SHP77 treated with DMSO at 0.1 percent for 48 hours (cell line): Measurements from ENCODE around the gene GAS2L3.
A peak's percentile ranks its signal among the peaks of the same experiment; 100 is the strongest.
"Not testable (repeated sequence)": the region's sequence is repeated elsewhere in the genome, so short reads cannot be mapped to it uniquely, and the experiment has no call there.

Experiments used
- DNase-seq: peaks from one replicate; lab custom pipeline; 2025; lab: John Stamatoyannopoulos, UW

Gene GAS2L3

GRCh38 chr12:100573292-100574186, at the start of gene GAS2L3:
TSS of gene GAS2L3 (plus strand) at chr12:100573684. CDS start at chr12:100594905, 21,221 bp downstream.
- peak; percentile 72 for DNase-seq

DNA sequence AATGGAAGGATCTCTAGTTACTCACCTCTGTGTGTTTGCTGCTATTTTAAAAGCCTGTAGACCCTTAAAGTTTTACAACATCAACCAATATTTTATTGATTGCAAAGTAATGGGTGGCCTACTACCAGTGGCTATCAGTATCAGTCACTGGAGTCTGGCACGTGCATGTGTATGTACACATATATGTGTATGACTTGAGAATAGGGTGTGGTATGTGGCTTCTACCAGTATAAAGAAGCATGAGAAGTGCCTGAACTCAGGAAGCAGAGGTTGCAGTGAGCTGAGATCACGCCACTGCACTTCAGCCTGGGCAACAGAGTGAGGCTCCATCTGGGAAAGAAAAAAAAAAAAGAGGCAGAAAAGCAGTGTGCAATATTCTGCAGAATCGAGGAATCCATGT, 45.5 kb upstream of the GAS2L3 start:
- DNase-seq, result no peak

- DNase-seq, result no peak
These were observed 44.9 kb upstream of the GAS2L3 start for GRCh38 chr12:100528471-100529127.

- no peak for DNase-seq
These were observed 43.6 kb upstream of the GAS2L3 start for GRCh38 chr12:100529756-100530350.

DNA sequence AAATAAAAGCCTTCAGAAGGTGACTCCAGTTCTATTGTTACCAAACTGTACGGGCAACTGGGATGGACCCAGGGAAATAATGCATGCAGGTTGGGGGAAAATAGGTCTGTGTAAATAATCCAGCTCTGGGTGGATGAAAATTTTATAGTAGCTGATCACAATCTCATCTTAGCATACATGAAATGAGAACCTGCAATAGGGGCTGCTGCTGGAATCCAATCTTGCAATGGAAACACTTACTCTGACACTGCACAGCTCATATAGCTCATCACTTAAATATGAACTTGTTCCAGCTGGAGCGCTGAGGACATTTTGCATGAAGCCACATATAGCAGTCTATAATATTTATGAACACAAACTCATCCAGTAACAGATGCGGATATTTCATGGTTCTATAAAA, 40.1 kb upstream of the GAS2L3 start:
- no peak for DNase-seq

- no peak for DNase-seq
These were observed 38.8 kb upstream of the GAS2L3 start for GRCh38 chr12:100534625-100535227.

DNA sequence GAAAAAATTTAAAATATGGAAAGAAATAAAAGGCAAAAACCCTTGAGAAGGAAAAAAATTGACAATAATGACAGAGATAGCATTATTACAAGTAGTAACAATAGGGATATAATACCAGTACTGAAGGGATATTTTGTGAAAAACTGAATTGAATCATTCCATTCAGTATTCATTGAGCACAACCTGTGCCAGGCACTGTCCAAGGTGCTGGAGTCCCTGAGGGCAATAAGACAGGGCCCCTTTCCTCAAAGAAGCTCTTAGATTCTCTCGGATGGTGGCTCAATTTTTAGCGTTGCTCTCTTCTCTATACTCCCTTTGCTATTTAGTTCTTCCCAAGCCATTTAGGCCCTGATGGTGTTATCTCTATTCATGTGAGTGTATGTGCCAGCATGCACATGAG, 34.3 kb upstream of the GAS2L3 start:
- DNase-seq, result no peak

DNA sequence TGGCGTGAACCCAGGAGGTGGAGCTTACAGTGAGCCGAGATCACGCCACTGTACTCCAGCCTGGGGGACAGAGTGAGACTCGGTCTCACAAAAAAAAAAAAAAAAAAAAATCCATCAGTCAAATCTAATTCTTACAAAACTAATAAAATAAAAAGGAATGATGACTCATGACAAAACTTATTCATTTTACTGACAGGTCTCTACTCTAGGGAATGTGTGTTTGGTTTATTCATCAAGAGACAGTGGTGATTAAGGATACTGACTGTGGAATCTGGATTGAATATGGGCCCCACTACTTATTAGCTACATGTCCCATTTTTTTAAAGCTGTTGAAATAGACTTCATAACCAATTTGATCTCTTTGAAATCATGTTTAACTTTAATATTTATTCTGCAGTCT, 29.3 kb upstream of the GAS2L3 start:
- DNase-seq, result no peak

- DNase-seq, result no peak
These were observed 28.4 kb upstream of the GAS2L3 start for GRCh38 chr12:100545092-100545491.

DNA sequence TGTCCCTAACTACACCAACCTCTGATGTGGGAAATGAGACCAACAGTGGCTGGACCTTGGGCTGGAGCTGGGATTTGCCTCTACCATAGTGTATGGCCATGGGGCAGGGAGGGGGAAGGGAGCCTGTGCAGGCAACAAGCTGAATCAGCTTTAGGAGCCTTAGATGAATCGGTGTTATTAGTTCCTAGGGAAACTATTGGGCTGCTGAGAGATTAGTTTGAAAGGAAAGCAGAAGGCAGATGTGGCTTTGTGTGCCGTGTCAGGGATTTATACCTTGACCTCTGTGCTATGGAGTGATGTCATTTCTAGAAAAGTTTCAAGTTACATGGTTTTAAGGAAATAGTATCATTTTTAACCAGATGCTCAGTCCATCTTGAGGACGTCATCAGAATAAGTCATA, 19.5 kb upstream of the GAS2L3 start:
- DNase-seq, result no peak

DNA sequence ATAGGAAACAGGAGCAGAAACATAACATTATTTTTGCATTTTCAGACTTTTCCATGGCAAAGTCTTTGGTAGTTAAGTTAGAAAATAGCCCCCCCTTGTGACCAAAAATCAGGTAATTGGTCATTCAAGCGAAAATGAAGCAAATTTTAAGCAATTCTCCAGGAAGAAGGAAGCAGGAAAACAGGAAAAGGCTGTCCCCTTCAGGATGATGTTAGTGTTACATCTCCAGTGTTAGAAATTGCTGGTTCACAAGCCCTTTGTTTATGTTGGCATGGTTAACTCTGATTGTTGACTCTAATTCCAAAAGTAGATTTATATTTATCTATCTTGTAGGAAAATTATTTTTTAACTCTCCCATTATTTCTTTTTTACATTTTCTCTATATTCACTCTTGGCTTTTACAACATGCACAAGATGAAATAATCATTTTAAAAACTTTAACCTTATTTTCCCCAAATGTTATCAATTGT, 18.8 kb upstream of the GAS2L3 start:
- DNase-seq, result peak; percentile 53

DNA sequence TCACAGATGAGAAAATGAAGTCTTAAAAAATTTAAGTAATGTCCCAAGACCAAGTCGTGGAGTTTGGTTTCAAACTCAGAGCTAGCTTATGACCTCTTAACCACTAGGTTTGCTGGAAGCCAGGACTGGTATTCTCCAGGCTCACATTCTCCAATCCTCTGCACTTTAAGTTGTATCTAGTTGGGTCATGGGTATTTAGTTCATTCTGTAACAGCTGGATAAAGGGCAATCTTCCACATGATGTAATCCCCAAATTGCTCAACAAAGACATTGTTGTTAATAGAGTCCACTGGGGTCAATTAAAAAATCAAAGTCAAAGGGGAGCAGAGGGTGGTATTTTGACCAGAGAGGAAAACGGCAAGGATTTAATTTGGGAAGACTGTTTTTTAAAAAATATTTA, 17.8 kb upstream of the GAS2L3 start:
- DNase-seq, result no peak

GRCh38 chr12:100557357-100557756, 16.1 kb upstream of the GAS2L3 start:
- DNase-seq, result no peak

DNA sequence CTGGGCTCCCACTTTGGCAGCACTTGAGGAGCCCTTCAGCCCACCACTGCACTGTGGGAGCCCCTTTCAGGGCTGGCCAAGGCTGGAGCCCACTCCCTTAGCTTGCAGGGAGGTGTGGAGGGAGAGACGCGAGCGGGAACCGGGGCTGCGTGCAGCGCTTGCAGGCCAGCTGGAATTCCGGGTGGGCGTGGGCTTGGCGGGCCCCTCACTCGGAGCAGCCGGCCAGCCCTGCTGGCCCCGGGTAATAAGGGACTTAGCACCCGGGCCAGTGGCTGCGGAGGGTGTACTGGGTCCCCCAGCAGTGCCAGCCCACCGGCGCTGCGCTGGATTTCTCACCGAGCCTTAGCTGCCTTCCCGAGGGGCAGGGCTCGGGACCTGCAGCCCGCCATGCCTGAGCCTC, 14.2 kb upstream of the GAS2L3 start:
- not testable (repeated sequence) for DNase-seq

DNA sequence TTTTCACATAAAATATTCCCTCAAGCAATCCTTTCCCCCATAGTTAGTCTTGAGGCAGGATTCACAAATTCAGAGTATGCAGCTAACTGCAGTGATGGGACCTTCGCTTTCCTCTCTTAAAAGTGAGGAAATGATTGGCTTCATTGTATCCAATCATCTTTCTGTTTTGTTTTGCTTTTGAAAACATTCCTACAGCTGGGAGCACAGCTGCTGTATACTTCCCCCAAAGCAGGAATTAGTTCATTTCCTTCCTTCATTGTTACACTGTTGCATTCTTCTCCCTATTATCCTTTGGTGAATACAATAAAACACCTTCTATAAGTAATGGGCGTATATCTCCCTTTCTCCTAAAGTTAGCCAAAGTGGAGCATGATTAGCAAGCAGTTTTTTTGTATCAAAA, 9.4 kb upstream of the GAS2L3 start:
- no peak for DNase-seq

- DNase-seq, result no peak
These were observed 8.5 kb upstream of the GAS2L3 start for GRCh38 chr12:100564905-100565467.

- DNase-seq, result no peak
These were observed 7.4 kb upstream of the GAS2L3 start for GRCh38 chr12:100565987-100566545.

DNA sequence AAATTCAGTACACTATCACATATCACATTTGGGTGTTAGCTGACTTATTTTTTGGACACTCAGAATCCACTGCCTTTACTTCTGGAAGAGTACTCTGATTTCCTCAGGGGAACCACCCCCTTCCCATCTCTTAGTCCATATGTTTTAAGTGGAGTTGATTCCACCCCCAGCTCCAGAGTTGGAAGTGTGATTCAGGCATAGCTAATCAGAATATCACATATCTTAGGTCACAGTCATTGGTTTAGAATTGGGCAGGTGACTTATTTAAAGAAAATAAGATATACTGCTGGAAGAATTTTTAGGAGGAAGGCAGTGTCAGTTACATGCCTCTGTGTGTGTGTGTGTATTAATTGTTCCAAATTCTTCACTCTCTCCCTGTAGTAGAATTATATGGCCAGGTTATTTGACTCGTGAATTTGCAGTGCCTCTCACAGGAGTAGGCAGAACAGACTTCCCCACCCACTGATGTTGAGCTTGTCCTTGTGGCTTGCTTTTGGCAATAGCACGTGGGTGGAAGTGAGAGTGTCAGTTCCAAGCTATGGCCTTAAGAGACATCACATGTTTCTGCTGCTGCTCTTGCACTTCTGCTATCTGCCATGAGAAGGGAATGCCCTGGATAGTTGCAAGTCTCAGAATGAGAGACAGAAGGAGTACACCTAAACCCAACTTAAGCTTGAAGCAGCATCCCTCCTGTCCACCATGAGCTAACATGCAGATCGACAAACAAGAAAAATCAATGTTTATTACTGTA, 6.4 kb upstream of the GAS2L3 start:
- no peak for DNase-seq

DNA sequence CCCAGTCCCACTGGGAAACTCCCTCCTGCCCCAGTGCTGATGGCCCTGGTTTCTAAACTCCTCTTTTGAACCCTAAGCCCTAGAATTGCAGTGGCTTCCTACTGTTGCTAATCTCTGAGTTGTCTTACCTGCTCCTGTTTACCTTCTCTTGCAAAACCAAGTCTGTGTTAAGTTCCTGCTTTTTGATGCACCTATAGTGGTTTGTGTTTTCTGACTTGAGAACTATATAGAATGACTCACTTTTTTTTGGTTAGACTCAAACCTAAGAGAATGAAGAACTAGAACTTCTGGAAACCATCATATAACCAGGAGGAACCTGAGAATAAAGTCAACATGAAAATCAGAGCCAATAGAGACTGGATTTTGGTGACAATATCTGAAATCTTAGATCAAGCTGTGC, 5.5 kb upstream of the GAS2L3 start:
- no peak for DNase-seq

DNA sequence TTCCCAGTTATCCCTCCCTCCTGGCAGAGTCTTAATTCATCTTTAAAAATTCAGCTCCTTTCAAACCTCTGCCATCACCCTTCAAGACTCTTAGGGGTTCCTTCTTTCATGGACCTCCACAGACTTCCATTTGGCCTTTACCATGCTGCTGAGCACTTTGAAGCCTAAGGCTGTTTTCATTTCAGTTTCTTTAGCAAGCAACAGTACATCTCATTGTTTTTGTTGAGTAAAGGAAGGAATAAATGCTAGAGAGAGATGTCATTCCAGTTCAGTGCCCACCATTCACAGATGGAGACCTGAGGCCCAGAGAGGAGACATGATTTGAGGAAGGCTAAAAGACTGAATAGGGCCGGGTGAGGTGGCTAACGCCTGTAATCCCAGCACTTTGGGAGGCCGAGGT, 1.3 kb upstream of the GAS2L3 start:
- DNase-seq, result no peak
